ENCODE measurements around the gene ANKS1B.
"Not testable (repeated sequence)": the region's sequence is repeated elsewhere in the genome, so short reads cannot be mapped to it uniquely, and the experiment has no call there.

ANKS1B gene

GRCh38 chr12:99984271-99985128 is at the start of gene ANKS1B:
TSS of gene ANKS1B (minus strand) at chr12:99984936. CDS start at chr12:99984237, 699 bp downstream.
- peak; percentile 91 for DNase-seq

- DNase-seq, result no peak
Observed at GRCh38 chr12:100031836-100032235, 47.1 kb upstream of the ANKS1B start.

- DNase-seq, result no peak
Observed at GRCh38 chr12:100027671-100028070, 42.9 kb upstream of the ANKS1B start.

GRCh38 chr12:100026241-100026640 is 41.5 kb upstream of the ANKS1B start:
- DNase-seq, result no peak

- no peak for DNase-seq
Observed at GRCh38 chr12:100024974-100025555, 40.3 kb upstream of the ANKS1B start.

- peak; percentile 72 for DNase-seq
Observed at GRCh38 chr12:100020370-100020769, 35.6 kb upstream of the ANKS1B start.

GRCh38 chr12:100017056-100017455 is 32.3 kb upstream of the ANKS1B start:
- no peak for DNase-seq

GRCh38 chr12:100016304-100016703 is 31.6 kb upstream of the ANKS1B start:
- not testable (repeated sequence) for DNase-seq

GRCh38 chr12:100005846-100006245 is 21.1 kb upstream of the ANKS1B start:
- DNase-seq, result not testable (repeated sequence)

GRCh38 chr12:99997806-99998205 is 13.1 kb upstream of the ANKS1B start:
- no peak for DNase-seq

- no peak for DNase-seq
Observed at GRCh38 chr12:99996095-99996494, 11.4 kb upstream of the ANKS1B start.

GRCh38 chr12:99985631-99986030 is 895 bp upstream of the ANKS1B start:
- no peak for DNase-seq

- no peak for DNase-seq
Observed at GRCh38 chr12:99985129-99985570, 414 bp upstream of the ANKS1B start.

GRCh38 chr12:99983456-99984258 is 1.1 kb downstream of the ANKS1B start:
- DNase-seq, result peak; percentile 69

GRCh38 chr12:99981639-99982190 is 3.0 kb downstream of the ANKS1B start:
- no peak for DNase-seq

GRCh38 chr12:99979471-99979870 is 5.3 kb downstream of the ANKS1B start:
- DNase-seq, result no peak

- DNase-seq, result no peak
Observed at GRCh38 chr12:99978152-99978551, 6.6 kb downstream of the ANKS1B start.

GRCh38 chr12:99977550-99977949 is 7.2 kb downstream of the ANKS1B start:
- DNase-seq, result no peak

- no peak for DNase-seq
Observed at GRCh38 chr12:99976762-99977161, 8.0 kb downstream of the ANKS1B start.

GRCh38 chr12:99975321-99975720 is 9.4 kb downstream of the ANKS1B start:
- no peak for DNase-seq

- no peak for DNase-seq
Observed at GRCh38 chr12:99974146-99974545, 10.6 kb downstream of the ANKS1B start.

- no peak for DNase-seq
Observed at GRCh38 chr12:99966429-99966828, 18.3 kb downstream of the ANKS1B start.

- DNase-seq, result no peak
Observed at GRCh38 chr12:99960311-99960710, 24.4 kb downstream of the ANKS1B start.

Data from islet precursor cell (in vitro differentiated cells).